ENCODE measurements around the gene ISCU.
"Not testable (repeated sequence)": the region's sequence is repeated elsewhere in the genome, so short reads cannot be mapped to it uniquely, and the experiment has no call there.

The ISCU gene

GRCh38 chr12:108570743-108571608 is 8.6 kb downstream of the ISCU start:
- DNase-seq (ENCODE audit: low read depth) = no peak

DNA sequence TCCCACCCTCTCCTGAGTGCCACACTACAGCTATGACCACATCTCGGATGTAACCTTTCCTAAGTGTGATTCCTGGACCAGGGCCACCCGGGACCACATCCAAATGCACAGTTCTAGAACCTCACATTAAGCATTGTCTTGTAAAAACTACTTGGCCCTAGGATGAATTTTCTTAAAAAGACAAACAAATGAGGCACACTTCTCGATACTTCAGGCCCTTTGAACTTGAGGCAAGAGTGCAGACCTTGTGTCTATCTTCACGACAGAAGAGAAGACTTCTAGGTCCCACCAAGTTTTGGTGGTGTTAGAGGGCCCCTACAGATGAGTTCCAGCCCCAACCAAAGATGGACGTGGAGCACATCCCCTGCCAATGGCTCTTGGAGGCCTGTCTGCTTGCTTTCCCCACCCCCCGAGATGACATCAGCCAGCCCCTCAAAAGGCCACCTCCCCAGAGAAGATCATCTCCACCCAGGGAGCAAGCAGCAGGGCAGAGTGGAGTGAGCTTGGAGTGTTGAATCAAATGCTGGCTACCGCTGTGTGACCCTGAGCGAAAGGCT is 9.3 kb downstream of the ISCU start:
- no peak for DNase-seq (ENCODE audit: low read depth)

DNA sequence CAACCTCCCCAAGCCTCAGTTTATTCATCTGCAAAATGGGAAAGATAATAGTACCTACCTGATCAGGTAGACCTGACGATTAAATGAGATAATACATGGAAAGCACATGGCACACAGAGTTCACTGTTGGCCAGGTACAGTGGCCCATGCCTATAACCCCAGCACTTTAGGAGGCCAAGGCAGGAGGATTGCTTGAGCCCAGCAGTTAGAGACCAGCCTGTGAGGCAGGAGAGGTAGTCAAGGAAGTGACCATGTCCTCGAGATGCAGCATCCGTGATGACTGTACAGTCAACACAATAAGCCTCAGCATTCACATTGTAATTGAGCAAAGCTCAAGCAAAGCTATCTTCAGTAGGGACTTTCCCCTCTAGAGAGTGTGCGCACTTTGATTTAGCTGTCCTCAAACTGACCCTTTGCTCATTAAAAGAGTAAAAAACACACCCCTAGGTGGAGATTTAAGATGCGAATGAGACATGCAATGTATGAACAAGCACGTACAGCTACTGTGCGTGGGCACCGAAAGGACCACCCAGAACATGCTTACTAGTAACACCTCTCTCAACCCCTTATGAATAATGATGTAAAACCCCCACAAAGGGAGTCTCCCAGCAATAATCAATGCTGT is 9.9 kb downstream of the ISCU start:
- no peak for DNase-seq (ENCODE audit: low read depth)

GRCh38 chr12:108573317-108573716 is 10.9 kb downstream of the ISCU start:
- no peak for DNase-seq (ENCODE audit: low read depth)

GRCh38 chr12:108574276-108574675 is 11.9 kb downstream of the ISCU start:
- DNase-seq (ENCODE audit: low read depth) = not testable (repeated sequence)

GRCh38 chr12:108575199-108575912 is 13.0 kb downstream of the ISCU start:
- DNase-seq (ENCODE audit: low read depth) = no peak

DNA sequence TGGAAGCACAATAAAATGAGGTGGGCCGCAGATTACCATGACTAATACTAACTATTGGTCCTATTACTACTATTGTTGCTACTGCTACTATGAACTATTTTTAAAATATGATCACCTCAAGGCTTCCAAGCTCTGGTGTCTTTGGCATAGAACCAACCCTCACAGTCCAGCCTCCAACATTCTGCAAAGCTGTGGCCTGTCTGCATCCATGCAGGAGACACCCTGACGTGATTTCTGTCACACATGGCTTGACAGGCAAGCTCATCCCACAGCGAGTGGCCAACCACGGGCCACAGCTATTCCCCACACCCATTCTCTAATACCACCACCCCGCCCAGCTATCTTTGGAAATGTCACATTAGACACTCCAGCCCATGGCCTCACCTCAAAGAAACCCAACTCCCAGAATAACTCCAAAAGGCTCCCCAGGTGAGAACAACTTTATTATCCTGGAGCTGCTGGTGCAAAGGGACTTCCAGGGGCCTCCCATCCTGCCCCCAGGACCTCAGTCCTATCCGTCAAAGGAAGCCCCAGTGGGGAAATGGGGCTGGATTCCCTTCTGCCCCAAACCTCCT is 14.4 kb downstream of the ISCU start:
- DNase-seq (ENCODE audit: low read depth) = no peak

- no peak for DNase-seq (ENCODE audit: low read depth)
Measured at GRCh38 chr12:108577458-108577857, 15.1 kb downstream of the ISCU start.

- no peak for DNase-seq (ENCODE audit: low read depth)
Measured at GRCh38 chr12:108578264-108578663, 15.9 kb downstream of the ISCU start.

DNA sequence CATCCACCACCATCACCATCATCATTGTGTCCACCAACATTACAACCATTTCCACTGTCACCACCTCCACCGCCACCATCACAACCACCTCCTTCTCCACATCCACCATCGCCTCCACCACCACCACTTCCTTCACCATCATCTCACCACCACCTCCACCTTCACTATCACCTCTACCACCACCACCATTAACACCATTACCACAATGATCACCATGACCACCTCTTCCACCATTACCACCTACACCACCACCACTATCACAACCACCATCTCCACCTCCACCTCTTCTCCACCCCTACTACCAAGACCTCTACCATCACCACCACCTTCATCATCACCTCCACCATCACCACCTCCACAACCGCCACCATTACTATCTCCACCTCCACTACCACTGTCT is 16.4 kb downstream of the ISCU start:
- DNase-seq (ENCODE audit: low read depth) = no peak

- no peak for DNase-seq (ENCODE audit: low read depth)
Measured at GRCh38 chr12:108580531-108580930, 18.1 kb downstream of the ISCU start.

DNA sequence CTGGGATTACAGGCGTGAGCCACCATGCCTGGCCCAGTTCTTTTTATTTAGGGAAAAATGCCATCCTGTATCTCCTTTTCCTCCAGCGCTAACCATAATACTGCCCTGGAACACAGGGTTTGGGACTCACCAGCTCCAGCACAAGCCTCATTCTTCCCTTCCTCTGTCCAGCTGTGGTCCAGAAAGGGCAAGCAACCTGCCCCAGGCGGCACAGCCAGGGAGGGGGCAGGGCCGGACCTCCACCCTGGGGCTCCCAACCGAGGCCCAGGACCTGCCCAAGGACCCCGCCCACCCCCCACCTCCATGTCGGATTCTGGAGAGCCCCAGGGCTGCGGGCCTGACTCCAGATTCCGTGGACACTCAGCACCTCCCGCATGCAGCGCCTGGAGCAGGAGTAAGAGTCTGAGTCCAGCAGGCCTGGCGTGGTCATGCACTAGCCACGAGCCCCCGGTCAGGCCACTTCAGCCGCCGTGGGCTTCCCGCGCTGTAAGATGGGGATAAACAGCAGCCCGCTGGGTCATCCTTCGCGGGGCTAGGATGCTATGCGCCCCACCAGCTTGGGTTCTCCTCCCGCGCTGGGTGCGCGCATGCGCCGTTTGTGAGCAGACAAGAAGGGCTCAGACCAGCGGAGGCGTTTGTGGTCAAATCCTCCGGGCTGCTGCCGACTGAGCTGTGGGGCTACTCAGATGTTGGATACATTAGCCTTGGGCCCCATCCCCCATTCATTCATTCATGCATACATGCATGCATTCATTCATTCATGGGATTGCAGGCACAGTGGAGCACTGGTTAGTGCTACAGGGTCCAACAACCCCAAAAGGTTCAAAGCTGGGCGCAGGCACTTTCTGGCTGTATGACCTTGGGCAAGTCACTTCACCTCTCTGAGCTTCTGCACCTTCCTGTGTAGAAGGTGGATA is 19.2 kb downstream of the ISCU start:
- DNase-seq (ENCODE audit: low read depth) = no peak

- DNase-seq (ENCODE audit: low read depth) = no peak
Measured at GRCh38 chr12:108582509-108582908, 20.1 kb downstream of the ISCU start.

DNA sequence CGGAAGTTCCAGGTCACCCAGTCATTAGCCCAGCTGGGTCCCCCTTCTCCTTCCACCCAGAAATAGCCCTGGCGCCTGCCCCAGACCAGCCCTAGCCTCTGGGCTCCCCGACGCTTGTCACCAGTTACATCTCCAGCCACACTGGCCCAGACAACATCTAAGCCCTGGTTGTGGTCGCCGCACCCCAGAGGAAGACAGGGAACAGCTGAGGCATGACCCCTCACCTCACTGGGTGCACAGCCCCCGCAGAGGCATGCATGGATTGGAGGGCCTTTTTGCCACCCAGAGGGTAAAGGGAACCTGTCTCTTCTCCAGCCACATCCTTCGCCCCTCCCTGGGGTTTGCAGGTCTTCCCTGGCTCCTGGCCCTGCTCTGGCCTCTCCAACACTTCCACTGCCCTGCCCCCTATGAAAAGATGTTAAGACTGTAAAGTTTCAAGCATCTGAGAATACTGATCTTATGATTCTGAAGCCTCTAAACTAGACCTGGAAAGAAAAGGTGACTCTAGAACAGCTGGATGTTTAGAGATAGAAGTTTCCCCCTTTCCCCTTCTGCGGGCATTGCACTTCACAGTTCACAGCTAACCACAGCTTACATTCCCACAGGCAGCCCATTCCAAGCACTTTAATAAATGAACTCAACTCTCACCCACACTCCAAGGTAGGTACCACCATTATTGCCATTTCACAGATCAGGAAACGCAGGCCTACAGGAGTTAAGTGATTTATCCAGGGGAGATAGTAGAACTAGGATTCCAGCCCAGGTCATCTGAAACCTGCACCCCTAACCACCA is 20.8 kb downstream of the ISCU start:
- no peak for DNase-seq (ENCODE audit: low read depth)

DNA sequence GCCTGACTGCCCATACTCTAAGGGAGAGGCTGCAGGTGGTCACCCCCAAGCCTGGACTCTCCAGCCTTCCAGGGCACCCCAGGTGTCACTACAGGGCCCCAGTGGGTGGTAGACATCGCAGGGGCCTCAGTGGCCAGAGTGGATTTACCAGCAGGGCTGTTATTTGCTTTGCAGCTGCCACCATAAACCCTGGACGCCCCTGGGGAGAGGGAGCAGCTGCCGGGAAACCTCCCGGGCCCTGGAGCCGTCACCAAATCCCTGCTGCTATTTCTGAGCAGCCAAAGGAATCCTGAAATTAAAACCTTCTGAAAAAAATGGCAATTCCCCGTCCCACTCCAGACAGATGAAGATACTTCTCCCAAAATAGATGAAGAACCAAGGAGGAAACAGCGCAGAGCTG is 21.6 kb downstream of the ISCU start:
- DNase-seq (ENCODE audit: low read depth) = no peak

GRCh38 chr12:108584456-108585065 is 22.2 kb downstream of the ISCU start:
- no peak for DNase-seq (ENCODE audit: low read depth)

- no peak for DNase-seq (ENCODE audit: low read depth)
Measured at GRCh38 chr12:108585864-108586263, 23.5 kb downstream of the ISCU start.

DNA sequence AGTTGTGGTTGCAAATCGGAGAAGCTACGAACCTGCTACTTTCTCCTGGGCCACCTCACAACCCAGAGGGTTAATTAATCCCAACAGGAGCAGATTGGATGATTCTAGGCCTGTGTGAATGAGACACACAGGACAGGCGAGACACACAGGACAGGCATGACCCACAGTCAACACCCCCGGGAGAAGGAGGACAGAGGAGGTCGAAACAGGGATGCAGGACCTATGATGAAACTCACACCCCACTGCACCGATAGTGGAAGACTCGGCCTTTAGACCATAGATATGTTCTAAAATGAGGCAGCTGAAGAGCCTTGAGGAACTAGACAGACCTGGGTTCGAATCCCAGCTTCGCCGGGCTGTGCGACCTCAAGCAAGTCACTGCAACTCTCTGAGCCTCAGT is 23.9 kb downstream of the ISCU start:
- DNase-seq (ENCODE audit: low read depth) = no peak

- DNase-seq (ENCODE audit: low read depth) = no peak
Measured at GRCh38 chr12:108587826-108588225, 25.4 kb downstream of the ISCU start.
